Aorta (tissue), 5 donors: ENCODE measurements around the gene PPP1R16B. TPM values are rescaled to one million over a fixed set of nuclear protein-coding genes. Genes with fewer than 3 reads are reported as not detected.

Experiments
- ATAC-seq: fragments of 200-7000 bp; cut with Tn5 transposase; one replicate; pipeline ENCODE4 v1.9.1; 2022; ENCODE audit warnings: moderate library complexity; ENCODE audit not compliant: low FRiP score
- DNase-seq, 2 donors: peaks; one replicate each; pipeline ENCODE4 v3.0.0-alpha.2; 2020
- H3K27ac ChIP-seq, 2 donors: one replicate each; pipeline ENCODE4 v1.5.1; 2013; ENCODE audit warnings: low read length in 2 of 2, mild to moderate bottlenecking in 2 of 2, moderate library complexity in 2 of 2, control low read depth in 1 of 2, inconsistent platforms in 1 of 2, low read depth in 1 of 2
- H3K27me3 ChIP-seq, 2 donors: one replicate each; pipeline ENCODE4 v1.6.1; 2013; ENCODE audit warnings: control low read depth in 1 of 2, low read length in 1 of 2, mild to moderate bottlenecking in 1 of 2, moderate library complexity in 1 of 2; ENCODE audit not compliant: insufficient read depth in 2 of 2, control insufficient read depth in 1 of 2
- H3K36me3 ChIP-seq, 2 donors: one replicate each; pipeline ENCODE4 v1.6.1; 2013; ENCODE audit warnings: control low read depth in 1 of 2, low read length in 1 of 2, mild to moderate bottlenecking in 1 of 2; ENCODE audit not compliant: insufficient read depth in 2 of 2, control insufficient read depth in 1 of 2
- H3K4me1 ChIP-seq, 2 donors: one replicate each; pipeline ENCODE4 v1.6.1; 2013; ENCODE audit warnings: low read length in 2 of 2, control low read depth in 1 of 2, mild to moderate bottlenecking in 1 of 2, moderate library complexity in 1 of 2; ENCODE audit not compliant: insufficient read depth in 2 of 2, control insufficient read depth in 1 of 2
- H3K4me3 ChIP-seq, 2 donors: one replicate each; pipeline ENCODE4 v1.5.1; 2013; ENCODE audit warnings: low read length in 2 of 2, control low read depth in 1 of 2, mild to moderate bottlenecking in 1 of 2
- H3K9me3 ChIP-seq: one replicate; pipeline ENCODE4 v1.6.1; 2013; ENCODE audit warnings: mild to moderate bottlenecking, low read length; ENCODE audit not compliant: control insufficient read depth
- WGBS, 2 donors: extraction: QIAGEN DNeasy Blood & Tissue Kit; methylation state at CpG; one replicate each; pipeline ENCODE4 v1.1.7; 2013; 5-methylcytosine and 5-hydroxymethylcytosine counted together
- intact Hi-C, 2 donors: fragments of 100-400 bp; cut with DNase I; formaldehyde crosslinking; loops; one replicate each; pipeline versions ENCODE4 v1.14.2 to v1.15.0; 2022
- polyA plus RNA-seq, 2 donors: library from polyadenylated mRNA; stranded (reverse); fragments of 200-250 nt; gene quantifications; one replicate each; pipeline ENCODE4 v1.2.3, GENCODE V29; 2013
- total RNA-seq, 2 donors: library from RNA; stranded (reverse); fragmentation: NEBNext Ultra II Directional; extraction: Animal tissue kit (Norgen Biotek cat#: 25700); gene quantifications; one replicate each; pipeline ENCODE4 v1.2.1, GENCODE V29; 2021
- donor health status: healthy with polysubstance abuse.
- donor health status: Bipolar disorder and iron deficiency.
- donor health status: DM: no; HTN: no; CAD: no.
- donor health status: DM: no; HTN: no; CAD: no.
- donor health status: DM: yes; HTN: yes; CAD: no.

Gene PPP1R16B
- total and polyA plus RNA-seq, 4 donors: 0.97 to 17.6 (median 7.3) TPM

GRCh38 chr20:38930242-38930569, 124.7 kb downstream of the PPP1R16B start:
- intact Hi-C loops: no loop called here
- no peaks in the 10 kb centered on the region for H3K9me3 ChIP-seq
- WGBS, 2 donors: 86 to 96% methylated on average over 1 of the region's 1 CpG
- H3K27ac ChIP-seq: no peak overlapping the region
- DNase-seq (no peak), ATAC-seq (no peak)
- H3K27me3 ChIP-seq: no peaks in the 10 kb centered on the region
- no peaks in the 10 kb centered on the region for H3K4me1 ChIP-seq
- no peaks in the 10 kb centered on the region for H3K36me3 ChIP-seq
- no peak overlapping the region for H3K4me3 ChIP-seq

- Histone ChIP-seq H3K27me3 (no peaks in the 10 kb centered on the region), H3K27ac (no peak overlapping the region), H3K9me3 (no peaks in the 10 kb centered on the region), H3K36me3 (no peaks in the 10 kb centered on the region), H3K4me1 (no peaks in the 10 kb centered on the region), H3K4me3 (no peak overlapping the region)
- DNase-seq: no peak
- ATAC-seq: no peak
- intact Hi-C loops: no loop called here
- 88 to 90% methylated on average over 4 of the region's 4 CpGs for WGBS, 2 donors
These were observed 126.5 kb downstream of the PPP1R16B start for GRCh38 chr20:38931984-38932383.

DNA sequence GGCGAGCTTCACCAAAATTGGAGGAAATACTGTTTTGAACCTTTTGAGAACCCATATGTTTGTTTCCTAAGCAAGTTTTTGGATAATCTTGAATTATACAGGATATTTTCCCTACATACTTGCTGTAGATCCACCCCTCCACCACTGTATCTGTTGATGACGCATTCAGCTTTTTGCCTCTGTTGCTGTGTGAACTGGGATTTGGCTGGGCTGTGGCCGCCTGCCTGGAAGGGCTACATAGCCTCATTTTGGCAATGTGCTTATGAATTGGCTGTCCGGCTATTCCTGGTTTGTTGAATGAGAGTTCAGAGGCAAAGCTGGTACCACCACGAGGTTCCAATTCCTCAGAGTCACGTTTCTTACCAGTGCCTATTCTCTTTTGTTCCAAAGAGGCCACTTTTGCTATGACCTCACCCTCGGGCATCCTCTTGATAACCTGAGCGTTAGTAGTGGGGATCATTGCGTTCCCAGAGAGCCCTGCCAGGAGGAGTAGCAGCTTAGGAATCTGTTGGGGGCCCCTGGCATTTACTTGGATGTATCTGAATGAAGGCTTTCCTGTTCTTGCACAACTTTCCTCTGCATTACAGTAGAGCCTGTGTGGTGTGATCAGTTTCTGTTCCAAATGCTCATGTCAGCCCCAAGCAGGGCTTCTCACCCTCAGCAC, 127.1 kb downstream of the PPP1R16B start:
- no peaks in the 10 kb centered on the region for H3K27me3 ChIP-seq
- H3K27ac ChIP-seq: no peak overlapping the region
- H3K9me3 ChIP-seq: no peaks in the 10 kb centered on the region
- no peak overlapping the region for H3K4me3 ChIP-seq
- ATAC-seq: peak; percentile 65
- no peaks in the 10 kb centered on the region for H3K4me1 ChIP-seq
- intact Hi-C loops: no loop called here
- no peaks in the 10 kb centered on the region for H3K36me3 ChIP-seq
- whole genome bisulfite sequencing, 2 donors: 41 to 48% methylated on average over 9 of the region's 9 CpGs
- DNase-seq: no peak

GRCh38 chr20:38934530-38934929, 129.0 kb downstream of the PPP1R16B start:
- no peak overlapping the region for H3K27ac ChIP-seq
- intact Hi-C loops: no loop called here
- WGBS, 2 donors: 97 to 98% methylated on average over 5 of the region's 5 CpGs

GRCh38 chr20:38935285-38935684, 129.8 kb downstream of the PPP1R16B start:
- DNase-seq (no peak), ATAC-seq (no peak)
- no peaks in the 10 kb centered on the region for H3K9me3 ChIP-seq
- intact Hi-C loops: no loop called here
- H3K4me1 ChIP-seq: no peaks in the 10 kb centered on the region
- 81 to 89% methylated on average over 3 of the region's 3 CpGs for WGBS, 2 donors
- no peak overlapping the region for H3K4me3 ChIP-seq
- no peaks in the 10 kb centered on the region for H3K27me3 ChIP-seq
- H3K36me3 ChIP-seq: no peaks in the 10 kb centered on the region
- no peak overlapping the region for H3K27ac ChIP-seq

More at GRCh38 chr20:38934530-38934929, 129.0 kb downstream of the PPP1R16B start:
- Histone ChIP-seq H3K4me1 (no peaks in the 10 kb centered on the region), H3K9me3 (no peaks in the 10 kb centered on the region), H3K4me3 (no peak overlapping the region), H3K36me3 (no peaks in the 10 kb centered on the region), H3K27me3 (no peaks in the 10 kb centered on the region)
- ATAC-seq (no peak), DNase-seq (no peak)

DNA sequence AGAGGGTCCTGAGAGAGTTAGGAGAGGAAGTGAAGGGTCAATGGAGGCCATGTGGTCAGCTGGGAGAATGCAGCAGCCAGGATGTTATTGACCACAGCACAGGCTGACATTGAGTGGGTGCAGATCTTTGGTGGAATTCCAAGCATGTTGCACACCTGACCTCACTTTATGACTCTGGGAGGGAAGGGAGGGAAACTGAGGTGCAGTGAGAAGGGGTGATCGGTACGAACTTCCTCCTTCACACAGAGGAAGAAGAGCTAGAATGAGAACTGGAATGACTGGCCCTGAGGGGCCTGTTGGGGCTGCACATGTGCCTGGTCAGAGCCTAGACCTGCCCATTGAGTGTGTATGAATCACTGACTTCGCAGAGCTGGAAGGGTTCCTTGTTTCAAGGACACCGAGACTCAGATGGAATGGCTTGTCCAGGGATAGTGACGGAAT, 130.5 kb downstream of the PPP1R16B start:
- ATAC-seq (no peak), DNase-seq (no peak)
- intact Hi-C loops: no loop called here
- H3K9me3 ChIP-seq: no peaks in the 10 kb centered on the region
- H3K4me1 ChIP-seq: no peaks in the 10 kb centered on the region
- H3K27ac ChIP-seq: no peak overlapping the region
- no peaks in the 10 kb centered on the region for H3K36me3 ChIP-seq
- no peak overlapping the region for H3K4me3 ChIP-seq
- H3K27me3 ChIP-seq: no peaks in the 10 kb centered on the region
- 95 to 96% methylated on average over 5 of the region's 5 CpGs for WGBS, 2 donors

GRCh38 chr20:38937000-38937399, 131.5 kb downstream of the PPP1R16B start:
- whole genome bisulfite sequencing, 2 donors: 88 to 93% methylated on average over 5 of the region's 5 CpGs
- H3K4me1 ChIP-seq: no peaks in the 10 kb centered on the region
- no peak overlapping the region for H3K27ac ChIP-seq
- ATAC-seq: no peak
- H3K4me3 ChIP-seq: no peak overlapping the region
- intact Hi-C loops: no loop called here
- no peak for DNase-seq
- no peaks in the 10 kb centered on the region for H3K9me3 ChIP-seq
- no peaks in the 10 kb centered on the region for H3K36me3 ChIP-seq
- H3K27me3 ChIP-seq: no peaks in the 10 kb centered on the region

- no peak overlapping the region for H3K4me3 ChIP-seq
- no peaks in the 10 kb centered on the region for H3K4me1 ChIP-seq
- H3K9me3 ChIP-seq: no peaks in the 10 kb centered on the region
- no peak overlapping the region for H3K27ac ChIP-seq
- H3K36me3 ChIP-seq: no peaks in the 10 kb centered on the region
- intact Hi-C loops: no loop called here
- H3K27me3 ChIP-seq: no peaks in the 10 kb centered on the region
- WGBS, 2 donors: 95% methylated on average over 7 of the region's 7 CpGs
- DNase-seq (no peak), ATAC-seq (no peak)
These were observed 132.5 kb downstream of the PPP1R16B start for GRCh38 chr20:38937978-38938473.

GRCh38 chr20:38939686-38940085, 134.2 kb downstream of the PPP1R16B start:
- 96 to 97% methylated on average over 2 of the region's 2 CpGs for WGBS, 2 donors
- H3K9me3 ChIP-seq: no peaks in the 10 kb centered on the region
- H3K4me3 ChIP-seq: no peak overlapping the region
- no peaks in the 10 kb centered on the region for H3K27me3 ChIP-seq
- intact Hi-C loops: no loop called here
- no peak overlapping the region for H3K27ac ChIP-seq
- H3K36me3 ChIP-seq: no peaks in the 10 kb centered on the region
- H3K4me1 ChIP-seq: no peaks in the 10 kb centered on the region
- DNase-seq: no peak
- no peak for ATAC-seq
